ENCODE measurements around the gene GNG2. TPM values are rescaled to one million over a fixed set of nuclear protein-coding genes. Genes with fewer than 3 reads are reported as not detected.

The GNG2 gene
- total RNA-seq, 2 experiments from 2014 or later: 247 to 253 TPM

- peaks cover 70% of the 10 kb centered on the region for H3K36me3 Mint-ChIP-seq
- H3K9me3 Mint-ChIP-seq: peaks cover 2% of the 10 kb centered on the region
- POLR2A ChIA-PET: no interaction called here
- DNase-seq (no peak), ATAC-seq (ENCODE audit: low read depth) (no peak)
- no peaks in the 10 kb centered on the region for H3K27me3 Mint-ChIP-seq
- no peak overlapping the region for H3K4me3 Mint-ChIP-seq
- H3K27ac Mint-ChIP-seq: no peak overlapping the region
- H3K4me1 Mint-ChIP-seq: peaks cover 49% of the 10 kb centered on the region
Observed at GRCh38 chr14:51914310-51914709, 53.9 kb downstream of the GNG2 start.

- Mint-ChIP-seq H3K36me3 (peaks cover 52% of the 10 kb centered on the region), H3K4me1 (peaks cover 26% of the 10 kb centered on the region), H3K27ac (no peak overlapping the region), H3K4me3 (no peak overlapping the region), H3K27me3 (no peaks in the 10 kb centered on the region), H3K9me3 (no peaks in the 10 kb centered on the region)
- POLR2A ChIA-PET: no interaction called here
- no peak for ATAC-seq (ENCODE audit: low read depth)
- no peak for DNase-seq
Observed at GRCh38 chr14:51917193-51917592, 56.8 kb downstream of the GNG2 start.

DNA sequence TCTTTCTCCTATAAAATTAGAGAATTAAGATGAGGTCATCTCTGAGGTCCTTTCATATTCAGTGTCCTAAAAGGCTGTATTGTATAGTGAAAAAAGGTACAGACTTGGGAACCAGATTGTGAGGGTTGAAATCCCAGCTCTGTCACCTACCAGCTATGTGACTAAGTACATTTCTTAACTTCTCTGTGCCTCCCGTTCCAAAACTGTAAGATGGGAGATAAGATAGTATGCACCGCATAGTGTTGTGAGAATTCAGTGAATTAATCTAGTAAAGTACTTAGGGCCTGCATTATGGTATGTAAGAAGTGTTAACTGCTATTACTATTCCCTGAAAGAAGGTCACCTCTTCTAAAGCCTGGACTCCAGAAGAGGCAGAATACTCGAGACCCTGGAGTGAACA lies 60.6 kb downstream of the GNG2 start:
- Mint-ChIP-seq H3K27me3 (no peaks in the 10 kb centered on the region), H3K9me3 (no peaks in the 10 kb centered on the region), H3K4me1 (peaks cover 24% of the 10 kb centered on the region), H3K4me3 (no peak overlapping the region), H3K27ac (no peak overlapping the region), H3K36me3 (peaks cover 41% of the 10 kb centered on the region)
- DNase-seq (no peak), ATAC-seq (ENCODE audit: low read depth) (no peak)
- POLR2A ChIA-PET: no interaction called here

DNA sequence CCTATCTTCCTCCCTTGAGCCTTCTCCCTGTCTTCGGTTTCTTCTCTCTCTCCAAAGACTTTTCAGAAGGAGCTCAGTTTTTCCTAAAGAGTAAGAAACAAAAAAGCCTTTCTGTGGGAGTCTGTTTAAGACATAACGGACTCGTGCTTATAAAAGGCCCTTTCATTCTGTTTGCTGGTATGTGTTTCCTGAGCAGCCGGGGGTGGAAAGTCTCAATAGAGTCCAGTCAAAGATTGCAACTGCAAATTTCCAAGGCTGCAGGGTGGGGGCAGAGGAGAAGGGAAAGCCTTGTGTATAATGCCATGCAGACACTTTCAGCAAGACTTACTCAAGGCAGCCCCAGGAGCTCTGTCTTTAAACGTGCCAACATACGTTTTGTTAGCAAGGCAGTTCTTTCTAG lies 62.2 kb downstream of the GNG2 start:
- Mint-ChIP-seq H3K4me1 (peaks cover 22% of the 10 kb centered on the region), H3K9me3 (no peaks in the 10 kb centered on the region), H3K36me3 (peaks cover 39% of the 10 kb centered on the region), H3K27me3 (no peaks in the 10 kb centered on the region), H3K27ac (no peak overlapping the region), H3K4me3 (no peak overlapping the region)
- DNase-seq: no peak
- ATAC-seq (ENCODE audit: low read depth): no peak
- POLR2A ChIA-PET: no interaction called here

- H3K4me3 Mint-ChIP-seq: no peak overlapping the region
- DNase-seq: no peak
- peaks cover 27% of the 10 kb centered on the region for H3K4me1 Mint-ChIP-seq
- no peaks in the 10 kb centered on the region for H3K9me3 Mint-ChIP-seq
- no peaks in the 10 kb centered on the region for H3K27me3 Mint-ChIP-seq
- peaks cover 44% of the 10 kb centered on the region for H3K36me3 Mint-ChIP-seq
- POLR2A ChIA-PET: no interaction called here
- H3K27ac Mint-ChIP-seq: no peak overlapping the region
- no peak for ATAC-seq (ENCODE audit: low read depth)
Observed at GRCh38 chr14:51924600-51924999, 64.2 kb downstream of the GNG2 start.

- POLR2A ChIA-PET: no interaction called here
- H3K36me3 Mint-ChIP-seq: peaks cover 50% of the 10 kb centered on the region
- DNase-seq (no peak), ATAC-seq (ENCODE audit: low read depth) (no peak)
- H3K4me3 Mint-ChIP-seq: no peak overlapping the region
- H3K9me3 Mint-ChIP-seq: peaks cover 1% of the 10 kb centered on the region
- H3K27me3 Mint-ChIP-seq: no peaks in the 10 kb centered on the region
- no peak overlapping the region for H3K27ac Mint-ChIP-seq
- peaks cover 38% of the 10 kb centered on the region for H3K4me1 Mint-ChIP-seq
Observed at GRCh38 chr14:51925980-51926379, 65.6 kb downstream of the GNG2 start.

DNA sequence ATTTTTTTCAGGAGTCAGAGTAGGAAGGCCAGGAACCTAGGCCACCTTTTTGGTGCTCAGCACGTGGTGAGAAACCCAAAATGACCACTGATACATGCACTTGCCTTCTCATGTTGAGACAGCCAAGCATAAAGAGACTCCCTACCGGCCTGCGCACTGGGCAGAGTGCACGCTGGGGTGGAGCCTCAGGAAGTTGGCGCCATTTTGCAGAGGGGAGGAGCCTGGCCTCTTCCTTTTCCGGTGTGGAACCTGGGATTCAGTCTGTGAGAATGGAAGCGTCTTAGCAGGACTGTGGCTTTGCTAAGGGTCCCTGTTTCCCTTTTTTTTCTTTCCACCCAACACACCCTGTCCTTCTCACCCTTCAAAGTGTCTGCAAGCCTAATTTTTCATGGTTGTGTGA lies 66.0 kb downstream of the GNG2 start:
- Mint-ChIP-seq H3K9me3 (peaks cover 1% of the 10 kb centered on the region), H3K4me1 (peaks cover 43% of the 10 kb centered on the region), H3K27me3 (no peaks in the 10 kb centered on the region), H3K4me3 (no peak overlapping the region), H3K36me3 (peaks cover 55% of the 10 kb centered on the region), H3K27ac (no peak overlapping the region)
- POLR2A ChIA-PET: no interaction called here
- DNase-seq (no peak), ATAC-seq (ENCODE audit: low read depth) (no peak)

GRCh38 chr14:51928568-51928967 lies 68.2 kb downstream of the GNG2 start:
- Mint-ChIP-seq H3K36me3 (peaks cover 59% of the 10 kb centered on the region), H3K4me1 (peaks cover 42% of the 10 kb centered on the region), H3K4me3 (no peak overlapping the region), H3K27me3 (no peaks in the 10 kb centered on the region), H3K9me3 (peaks cover 1% of the 10 kb centered on the region), H3K27ac (no peak overlapping the region)
- DNase-seq (no peak), ATAC-seq (ENCODE audit: low read depth) (no peak)
- POLR2A ChIA-PET: interaction anchor here (0.6 kb wide), 1 partner anchor 47 kb away, joined by 3 read pairs; no protein-coding TSS in a partner anchor

DNA sequence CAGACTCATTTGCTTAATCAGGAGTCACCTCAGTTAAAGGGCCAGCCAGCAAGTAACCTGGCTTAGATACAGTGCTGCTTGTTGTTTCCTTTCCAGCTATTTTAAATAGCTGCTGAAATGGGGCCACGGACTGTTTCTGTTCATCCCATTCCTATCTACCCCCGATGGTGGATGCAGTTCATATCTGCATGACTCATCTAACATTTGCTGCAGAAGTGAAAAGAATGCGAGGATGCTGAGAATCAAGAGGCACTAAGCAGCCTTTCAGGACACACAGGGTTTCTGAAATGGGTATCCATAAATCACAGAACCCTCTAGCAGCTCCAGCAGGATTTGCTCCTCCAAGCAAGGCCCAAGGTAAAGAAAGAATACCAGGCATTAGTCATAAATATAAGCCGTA lies 68.8 kb downstream of the GNG2 start:
- peaks cover 39% of the 10 kb centered on the region for H3K4me1 Mint-ChIP-seq
- POLR2A ChIA-PET: no interaction called here
- ATAC-seq (ENCODE audit: low read depth) (no peak), DNase-seq (no peak)
- no peak overlapping the region for H3K27ac Mint-ChIP-seq
- peaks cover 62% of the 10 kb centered on the region for H3K36me3 Mint-ChIP-seq
- no peaks in the 10 kb centered on the region for H3K27me3 Mint-ChIP-seq
- no peak overlapping the region for H3K4me3 Mint-ChIP-seq
- peaks cover 1% of the 10 kb centered on the region for H3K9me3 Mint-ChIP-seq

DNA sequence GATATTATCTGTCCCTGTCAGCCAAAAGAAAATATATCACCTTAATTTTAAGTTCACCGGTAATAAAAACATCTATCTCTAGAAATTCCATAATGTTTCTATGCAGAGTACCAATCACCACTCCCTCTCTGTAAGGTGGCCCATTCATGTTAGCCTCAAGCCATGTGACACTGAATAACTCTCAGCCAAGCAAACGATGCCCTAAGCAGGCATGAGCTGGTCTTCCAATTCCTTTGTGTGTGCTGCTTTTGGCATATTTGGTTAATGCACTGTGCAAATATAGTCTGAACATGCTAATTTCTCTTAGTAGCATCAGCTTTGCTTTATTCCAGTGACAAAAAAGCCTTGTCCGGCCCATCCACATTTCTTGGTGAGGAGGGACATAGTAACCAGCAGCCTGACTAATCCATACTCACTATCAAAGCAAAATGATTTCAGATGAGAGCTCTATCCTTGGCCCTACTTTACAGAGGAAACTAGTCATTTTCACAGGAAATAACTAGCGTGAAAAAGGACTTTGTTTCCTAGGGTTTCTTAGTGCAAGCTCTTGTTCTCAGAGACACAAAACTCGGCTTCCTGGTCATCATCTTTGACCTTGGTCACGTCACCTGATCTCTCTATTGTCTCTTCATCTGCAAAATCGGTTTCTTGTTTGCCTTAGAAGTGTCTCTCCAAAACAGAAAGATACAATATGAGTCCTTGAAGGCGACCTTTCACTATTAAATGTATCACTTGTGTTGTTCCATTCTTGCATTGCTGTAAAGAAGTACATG lies 69.7 kb downstream of the GNG2 start:
- DNase-seq (no peak), ATAC-seq (ENCODE audit: low read depth) (no peak)
- H3K27me3 Mint-ChIP-seq: no peaks in the 10 kb centered on the region
- peaks cover 1% of the 10 kb centered on the region for H3K9me3 Mint-ChIP-seq
- no peak overlapping the region for H3K4me3 Mint-ChIP-seq
- peaks cover 62% of the 10 kb centered on the region for H3K36me3 Mint-ChIP-seq
- POLR2A ChIA-PET: no interaction called here
- H3K27ac Mint-ChIP-seq: peak overlapping the region; percentile 57
- H3K4me1 Mint-ChIP-seq: peaks cover 41% of the 10 kb centered on the region

DNA sequence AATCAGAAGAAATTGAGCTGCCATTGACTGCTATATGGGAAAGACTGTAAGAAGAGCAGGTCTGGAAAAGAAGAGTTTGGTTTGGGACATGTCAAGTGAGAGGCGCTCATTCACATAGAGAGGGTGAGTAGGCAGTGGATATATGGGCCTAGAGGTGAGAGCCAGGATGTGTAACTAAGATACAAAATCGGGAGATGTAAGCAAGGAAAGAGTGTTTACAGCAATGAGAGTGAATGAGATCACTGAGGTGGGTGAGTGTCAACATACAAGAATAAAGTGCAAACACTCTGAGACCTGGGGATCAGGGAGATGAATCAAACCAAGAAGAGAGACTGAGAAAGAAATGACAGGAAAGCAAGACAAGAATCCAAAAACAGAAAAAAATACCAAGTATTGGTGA lies 70.9 kb downstream of the GNG2 start:
- peaks cover 63% of the 10 kb centered on the region for H3K36me3 Mint-ChIP-seq
- no peak overlapping the region for H3K4me3 Mint-ChIP-seq
- H3K27ac Mint-ChIP-seq: peak overlapping the region; percentile 13
- peaks cover 41% of the 10 kb centered on the region for H3K4me1 Mint-ChIP-seq
- DNase-seq (no peak), ATAC-seq (ENCODE audit: low read depth) (no peak)
- H3K27me3 Mint-ChIP-seq: no peaks in the 10 kb centered on the region
- H3K9me3 Mint-ChIP-seq: peaks cover 1% of the 10 kb centered on the region
- POLR2A ChIA-PET: interaction anchor here (0.6 kb wide), 1 partner anchor 1244 kb away, joined by 3 read pairs; no protein-coding TSS in a partner anchor

DNA sequence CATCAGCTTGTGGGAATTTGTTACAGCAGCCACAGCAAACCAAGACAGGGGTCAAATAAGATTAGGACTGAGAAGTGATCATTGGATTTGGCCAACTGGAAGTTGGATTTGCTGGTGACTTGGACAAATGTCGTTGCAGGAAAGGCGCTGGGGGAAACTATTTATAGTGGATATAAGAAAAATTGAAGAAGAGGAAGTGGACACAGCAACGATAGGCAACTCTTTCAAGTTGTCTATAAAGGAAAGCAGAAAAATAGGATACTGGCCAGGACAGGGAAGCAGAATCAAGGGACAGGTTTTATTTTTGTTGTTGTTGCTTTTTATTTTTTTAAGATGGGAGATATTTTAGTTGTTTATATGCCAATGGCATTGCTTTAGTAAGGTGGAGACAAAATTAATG lies 72.8 kb downstream of the GNG2 start:
- Mint-ChIP-seq H3K27ac (no peak overlapping the region), H3K9me3 (peaks cover 1% of the 10 kb centered on the region), H3K4me3 (no peak overlapping the region), H3K36me3 (peaks cover 57% of the 10 kb centered on the region), H3K27me3 (no peaks in the 10 kb centered on the region), H3K4me1 (peaks cover 33% of the 10 kb centered on the region)
- POLR2A ChIA-PET: no interaction called here
- no peak for ATAC-seq (ENCODE audit: low read depth)
- DNase-seq: no peak

GRCh38 chr14:51938137-51938536 lies 77.7 kb downstream of the GNG2 start:
- POLR2A ChIA-PET: no interaction called here
- no peak overlapping the region for H3K27ac Mint-ChIP-seq
- H3K36me3 Mint-ChIP-seq: peaks cover 62% of the 10 kb centered on the region
- no peaks in the 10 kb centered on the region for H3K9me3 Mint-ChIP-seq
- ATAC-seq (ENCODE audit: low read depth): no peak
- peaks cover 14% of the 10 kb centered on the region for H3K4me1 Mint-ChIP-seq
- no peak overlapping the region for H3K4me3 Mint-ChIP-seq
- no peak for DNase-seq
- no peaks in the 10 kb centered on the region for H3K27me3 Mint-ChIP-seq

GRCh38 chr14:51938821-51939220 lies 78.4 kb downstream of the GNG2 start:
- DNase-seq (no peak), ATAC-seq (ENCODE audit: low read depth) (no peak)
- H3K36me3 Mint-ChIP-seq: peaks cover 62% of the 10 kb centered on the region
- H3K27ac Mint-ChIP-seq: no peak overlapping the region
- POLR2A ChIA-PET: no interaction called here
- no peak overlapping the region for H3K4me3 Mint-ChIP-seq
- peaks cover 11% of the 10 kb centered on the region for H3K4me1 Mint-ChIP-seq
- no peaks in the 10 kb centered on the region for H3K9me3 Mint-ChIP-seq
- H3K27me3 Mint-ChIP-seq: no peaks in the 10 kb centered on the region

Measured in activated naive CD8-positive, alpha-beta T cell treated with anti-CD3 and anti-CD28 coated beads, Interleukin-2, amount 10 ng/mL, durations not matched to agents 7 days and 5 days (primary cell).